ENCODE data around the gene SRRT. TPM values are rescaled to one million over a fixed set of nuclear protein-coding genes. Genes with fewer than 3 reads are reported as not detected.

The SRRT gene
- polyA plus RNA-seq, 1 donor from 2014 or later = 59.9 TPM

DNA sequence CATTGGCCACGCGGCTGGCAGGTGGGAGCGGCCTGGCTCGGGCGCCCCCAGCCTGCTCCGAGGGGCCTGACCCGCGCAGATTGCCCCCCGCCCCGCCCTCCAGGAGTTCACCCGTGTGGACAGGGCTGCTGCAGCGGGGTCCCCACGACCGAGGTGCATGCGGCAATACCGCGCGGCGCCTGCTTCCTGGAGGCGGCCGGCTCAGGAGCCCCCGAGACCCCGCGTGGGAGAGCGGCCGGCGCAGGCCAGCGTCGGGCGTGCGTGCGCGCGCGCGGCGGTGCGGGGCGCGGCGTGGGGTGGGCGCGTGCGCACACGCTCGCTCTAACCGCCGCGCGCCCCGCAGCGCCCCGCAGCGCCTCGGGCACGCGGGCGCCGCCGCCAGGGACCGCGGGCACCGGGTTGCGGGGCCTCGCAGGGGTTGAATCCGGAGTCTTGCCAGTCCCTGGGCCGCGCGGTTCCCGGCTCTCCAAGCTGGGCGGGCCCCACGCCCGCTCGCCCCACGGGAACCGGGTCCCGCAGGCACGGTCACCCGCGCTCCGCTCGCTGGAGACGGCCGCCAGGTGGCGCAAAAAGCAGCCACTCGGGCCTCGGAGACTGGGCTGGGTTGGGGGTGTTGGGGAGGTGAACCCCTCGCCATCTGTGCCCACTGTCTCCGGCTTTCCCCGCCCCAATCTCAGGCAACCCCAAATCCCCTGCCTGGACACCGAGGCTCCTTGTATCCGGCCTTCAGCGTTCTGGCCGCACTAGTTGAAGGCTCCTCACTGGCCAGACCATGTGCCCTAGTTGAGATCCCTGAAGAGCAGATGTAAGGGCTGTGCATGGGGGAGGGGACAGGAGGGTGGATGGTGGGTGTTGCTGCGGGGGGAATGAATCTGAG is 22.1 kb downstream of the SRRT start:
- Histone ChIP-seq H3K9ac (ENCODE audit: low read length) (peak overlapping the region; percentile 70), H3K79me2 (replicated peaks; ENCODE audit: insufficient read depth, low read length) (no peaks in the 10 kb centered on the region), H3K27me3 (ENCODE audit: insufficient read depth, low read depth, low read length) (peaks cover 28% of the 10 kb centered on the region), H3K9me3 (ENCODE audit: low read length) (no peaks in the 10 kb centered on the region), H3K27ac (ENCODE audit: low read length) (no peak overlapping the region), H4K20me1 (ENCODE audit: insufficient read depth) (no peaks in the 10 kb centered on the region), H3F3A (ENCODE audit: insufficient read depth, low read length, poor library complexity, severe bottlenecking) (no peaks in the 10 kb centered on the region), H3K36me3 (ENCODE audit: insufficient read depth, low read length) (no peaks in the 10 kb centered on the region), H2AFZ (ENCODE audit: low read depth, low read length) (peak overlapping the region; percentile 14), H3K4me3 (ENCODE audit: low read length) (peak overlapping the region; percentile 72), H3K9me2 (ENCODE audit: insufficient read depth, low read length) (no peaks in the 10 kb centered on the region), H3K4me2 (ENCODE audit: low read length) (peak overlapping the region; percentile 48)
- peak; percentile 85 for TF ChIP-seq RAD21 (conservative IDR thresholded peaks at IDR 0.05)
- TF ChIP-seq, protein P1, sequence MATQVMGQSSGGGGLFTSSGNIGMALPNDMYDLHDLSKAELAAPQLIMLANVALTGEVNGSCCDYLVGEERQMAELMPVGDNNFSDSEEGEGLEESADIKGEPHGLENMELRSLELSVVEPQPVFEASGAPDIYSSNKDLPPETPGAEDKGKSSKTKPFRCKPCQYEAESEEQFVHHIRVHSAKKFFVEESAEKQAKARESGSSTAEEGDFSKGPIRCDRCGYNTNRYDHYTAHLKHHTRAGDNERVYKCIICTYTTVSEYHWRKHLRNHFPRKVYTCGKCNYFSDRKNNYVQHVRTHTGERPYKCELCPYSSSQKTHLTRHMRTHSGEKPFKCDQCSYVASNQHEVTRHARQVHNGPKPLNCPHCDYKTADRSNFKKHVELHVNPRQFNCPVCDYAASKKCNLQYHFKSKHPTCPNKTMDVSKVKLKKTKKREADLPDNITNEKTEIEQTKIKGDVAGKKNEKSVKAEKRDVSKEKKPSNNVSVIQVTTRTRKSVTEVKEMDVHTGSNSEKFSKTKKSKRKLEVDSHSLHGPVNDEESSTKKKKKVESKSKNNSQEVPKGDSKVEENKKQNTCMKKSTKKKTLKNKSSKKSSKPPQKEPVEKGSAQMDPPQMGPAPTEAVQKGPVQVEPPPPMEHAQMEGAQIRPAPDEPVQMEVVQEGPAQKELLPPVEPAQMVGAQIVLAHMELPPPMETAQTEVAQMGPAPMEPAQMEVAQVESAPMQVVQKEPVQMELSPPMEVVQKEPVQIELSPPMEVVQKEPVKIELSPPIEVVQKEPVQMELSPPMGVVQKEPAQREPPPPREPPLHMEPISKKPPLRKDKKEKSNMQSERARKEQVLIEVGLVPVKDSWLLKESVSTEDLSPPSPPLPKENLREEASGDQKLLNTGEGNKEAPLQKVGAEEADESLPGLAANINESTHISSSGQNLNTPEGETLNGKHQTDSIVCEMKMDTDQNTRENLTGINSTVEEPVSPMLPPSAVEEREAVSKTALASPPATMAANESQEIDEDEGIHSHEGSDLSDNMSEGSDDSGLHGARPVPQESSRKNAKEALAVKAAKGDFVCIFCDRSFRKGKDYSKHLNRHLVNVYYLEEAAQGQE (IDR thresholded peaks at IDR 0.05; ENCODE audit: borderline replicate concordance) = no peak
- peak; percentile 99 for TF ChIP-seq SMC3 (conservative IDR thresholded peaks at IDR 0.05; ENCODE audit: poor library complexity)
- TF ChIP-seq MXI1 (conservative IDR thresholded peaks at IDR 0.05; ENCODE audit: poor library complexity, severe bottlenecking) = peak; percentile 70
- TF ChIP-seq POLR2AphosphoS5 (IDR thresholded peaks at IDR 0.05) = peak; percentile 12
- no peak for TF ChIP-seq EZH2 (IDR thresholded peaks at IDR 0.05; ENCODE audit: borderline replicate concordance, insufficient read depth, low read length, poor library complexity, severe bottlenecking)
- TF ChIP-seq, protein P2, sequence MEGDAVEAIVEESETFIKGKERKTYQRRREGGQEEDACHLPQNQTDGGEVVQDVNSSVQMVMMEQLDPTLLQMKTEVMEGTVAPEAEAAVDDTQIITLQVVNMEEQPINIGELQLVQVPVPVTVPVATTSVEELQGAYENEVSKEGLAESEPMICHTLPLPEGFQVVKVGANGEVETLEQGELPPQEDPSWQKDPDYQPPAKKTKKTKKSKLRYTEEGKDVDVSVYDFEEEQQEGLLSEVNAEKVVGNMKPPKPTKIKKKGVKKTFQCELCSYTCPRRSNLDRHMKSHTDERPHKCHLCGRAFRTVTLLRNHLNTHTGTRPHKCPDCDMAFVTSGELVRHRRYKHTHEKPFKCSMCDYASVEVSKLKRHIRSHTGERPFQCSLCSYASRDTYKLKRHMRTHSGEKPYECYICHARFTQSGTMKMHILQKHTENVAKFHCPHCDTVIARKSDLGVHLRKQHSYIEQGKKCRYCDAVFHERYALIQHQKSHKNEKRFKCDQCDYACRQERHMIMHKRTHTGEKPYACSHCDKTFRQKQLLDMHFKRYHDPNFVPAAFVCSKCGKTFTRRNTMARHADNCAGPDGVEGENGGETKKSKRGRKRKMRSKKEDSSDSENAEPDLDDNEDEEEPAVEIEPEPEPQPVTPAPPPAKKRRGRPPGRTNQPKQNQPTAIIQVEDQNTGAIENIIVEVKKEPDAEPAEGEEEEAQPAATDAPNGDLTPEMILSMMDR (IDR thresholded peaks at IDR 0.05; ENCODE audit: poor library complexity, severe bottlenecking) = peak; percentile 98

DNA sequence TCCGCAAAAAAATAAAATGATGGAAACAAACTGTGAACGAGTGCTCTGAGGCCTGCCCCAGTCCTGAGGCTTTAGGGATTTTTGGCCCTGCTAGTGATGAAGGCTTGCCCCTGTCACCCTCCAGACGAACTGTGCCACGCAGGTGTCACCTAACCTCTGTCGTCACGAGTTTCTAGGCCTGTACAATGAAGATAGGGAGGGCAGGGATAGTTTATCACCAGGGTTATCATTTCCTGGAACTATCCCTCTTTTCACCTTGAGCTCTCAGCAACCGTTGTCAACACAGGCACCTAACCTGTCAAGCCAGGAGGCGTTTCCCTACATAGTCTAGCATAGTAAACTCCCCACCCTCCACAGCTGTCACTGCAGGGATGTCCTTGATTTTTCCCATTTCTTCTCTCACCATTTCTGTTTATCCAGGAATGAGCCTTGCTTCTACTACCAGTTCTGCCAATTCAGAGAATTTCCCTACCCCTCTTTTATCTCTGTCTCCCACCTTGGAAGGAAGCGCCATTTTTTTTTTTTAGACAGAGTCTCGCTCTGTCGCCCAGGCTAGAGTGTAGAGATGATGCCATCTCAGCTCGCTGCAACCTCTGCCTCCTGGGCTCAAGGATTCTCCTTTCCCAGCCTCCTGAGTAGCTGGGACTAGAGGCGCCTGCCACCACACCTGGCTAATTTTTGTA is 23.0 kb downstream of the SRRT start:
- TF ChIP-seq EP300 (conservative IDR thresholded peaks at IDR 0.05; ENCODE audit: poor library complexity, severe bottlenecking) (no peak), RAD21 (conservative IDR thresholded peaks at IDR 0.05) (no peak), EZH2 (IDR thresholded peaks at IDR 0.05; ENCODE audit: borderline replicate concordance, insufficient read depth, low read length, poor library complexity, severe bottlenecking) (no peak), POLR2AphosphoS5 (IDR thresholded peaks at IDR 0.05) (no peak), MXI1 (conservative IDR thresholded peaks at IDR 0.05; ENCODE audit: poor library complexity, severe bottlenecking) (no peak), TAF1 (IDR thresholded peaks at IDR 0.05; ENCODE audit: low read depth) (no peak), SMC3 (conservative IDR thresholded peaks at IDR 0.05; ENCODE audit: poor library complexity) (no peak)
- TF ChIP-seq, protein P1 (IDR thresholded peaks at IDR 0.05; ENCODE audit: borderline replicate concordance) = no peak
- TF ChIP-seq, protein P2 (IDR thresholded peaks at IDR 0.05; ENCODE audit: poor library complexity, severe bottlenecking) = no peak
- H3K4me3 ChIP-seq (ENCODE audit: low read length) = peak overlapping the region; percentile 72
- no peaks in the 10 kb centered on the region for H3K36me3 ChIP-seq (ENCODE audit: insufficient read depth, low read length)
- H2AFZ ChIP-seq (ENCODE audit: low read depth, low read length) = no peak overlapping the region
- peak overlapping the region; percentile 70 for H3K9ac ChIP-seq (ENCODE audit: low read length)
- no peak overlapping the region for H3K4me2 ChIP-seq (ENCODE audit: low read length)
- no peaks in the 10 kb centered on the region for H3K9me3 ChIP-seq (ENCODE audit: low read length)
- peaks cover 28% of the 10 kb centered on the region for H3K27me3 ChIP-seq (ENCODE audit: insufficient read depth, low read depth, low read length)
- H3K79me2 ChIP-seq (replicated peaks; ENCODE audit: insufficient read depth, low read length) = no peaks in the 10 kb centered on the region
- no peak overlapping the region for H3K27ac ChIP-seq (ENCODE audit: low read length)
- no peaks in the 10 kb centered on the region for H4K20me1 ChIP-seq (ENCODE audit: insufficient read depth)
- H3F3A ChIP-seq (ENCODE audit: insufficient read depth, low read length, poor library complexity, severe bottlenecking) = no peaks in the 10 kb centered on the region
- H3K9me2 ChIP-seq (ENCODE audit: insufficient read depth, low read length) = no peaks in the 10 kb centered on the region

All from neural cell (in vitro differentiated cells).